HG03558 (cell line): ENCODE results near the gene WFIKKN1.

ENCODE experiments used
- ATAC-seq: cut with Tn5 transposase; IDR thresholded peaks from one replicate; pipeline ENCODE4 v1.9.1; 2021; ENCODE audit warnings: moderate number of reproducible peaks; ENCODE audit not compliant: unreplicated experiment; ENCODE audit errors: extremely low read depth

Gene WFIKKN1

DNA sequence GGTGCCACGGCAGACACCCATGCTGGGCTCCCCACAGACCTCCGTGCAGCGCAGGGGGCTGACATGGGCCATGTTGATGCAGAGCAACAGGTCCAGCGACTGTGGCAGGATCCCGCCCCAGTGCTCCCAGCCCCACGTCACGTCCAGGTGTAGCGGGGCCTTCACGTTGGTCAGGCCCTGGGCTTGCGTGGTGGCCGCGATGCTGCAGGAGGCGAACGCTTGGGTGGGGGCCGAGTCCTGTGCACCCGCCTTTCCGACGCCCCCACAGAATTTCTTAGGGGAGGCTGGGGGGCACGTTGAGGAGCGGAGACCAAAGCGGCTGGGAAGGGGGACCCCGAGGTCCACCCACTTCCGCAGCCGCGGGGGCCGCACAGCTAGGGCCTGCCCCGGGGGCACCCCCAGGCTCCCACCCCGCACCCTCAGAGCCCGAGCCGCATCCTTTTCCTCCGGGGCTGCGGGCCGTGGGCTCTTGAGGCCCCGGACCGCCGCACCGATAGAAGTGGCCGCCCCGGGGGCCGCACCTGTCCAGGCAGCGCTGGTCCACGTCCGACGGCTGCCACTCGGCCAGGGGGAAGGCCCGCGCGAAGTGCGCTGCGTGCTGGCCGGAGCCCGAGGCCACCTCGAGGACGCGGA lies 4.9 kb downstream of the WFIKKN1 start:
- ATAC-seq: peak; percentile 6

DNA sequence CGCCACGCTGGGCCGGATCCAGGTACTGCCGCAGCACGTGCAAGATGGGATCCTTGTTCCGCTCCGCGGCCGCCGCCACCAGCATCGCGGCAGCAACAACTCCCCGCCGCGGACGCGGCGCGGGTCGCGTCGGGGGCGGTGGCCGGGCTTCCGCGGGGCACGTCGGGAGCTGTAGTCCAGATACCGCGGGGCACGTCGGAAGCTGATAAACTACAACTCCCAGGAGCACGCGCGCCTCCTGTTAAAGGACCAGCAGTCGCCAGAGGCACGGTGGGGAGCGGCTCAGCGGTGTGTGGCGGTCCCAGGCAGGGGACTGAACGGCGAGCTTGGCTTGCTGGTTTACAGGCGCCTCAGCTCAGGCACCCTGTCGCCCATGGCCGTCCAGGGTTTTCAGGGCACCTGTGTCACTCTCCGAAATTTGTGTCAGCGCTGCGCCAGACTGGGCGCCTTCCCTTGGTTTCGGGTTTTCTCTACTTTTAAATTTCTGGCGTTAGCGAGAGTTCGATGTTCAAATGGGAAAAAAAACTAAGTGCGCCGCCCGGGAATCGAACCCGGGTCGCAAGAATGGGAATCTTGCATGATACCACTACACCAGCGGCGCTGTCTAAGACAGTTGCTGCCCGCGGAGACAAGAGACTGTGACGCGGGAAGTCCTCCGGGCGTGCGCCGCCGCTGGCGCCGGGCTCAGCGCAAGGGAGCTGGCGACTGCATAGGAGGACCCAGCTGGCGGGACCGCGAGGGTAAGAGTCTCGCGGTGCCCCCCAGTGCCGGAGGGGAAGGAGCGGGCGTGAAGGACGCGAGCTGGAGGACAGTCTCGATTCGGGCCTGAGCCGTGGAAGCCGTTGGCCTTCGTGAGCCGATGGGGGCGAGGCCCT lies 5.7 kb downstream of the WFIKKN1 start, which contains the start of gene METTL26:
TSS of gene METTL26 (minus strand) at position 100 of the 875 bp plus-strand sequence. CDS start at position 85, 15 bp downstream.
- ATAC-seq: peak; percentile 51

- ATAC-seq: no peak
These were observed 6.6 kb downstream of the WFIKKN1 start for GRCh38 chr16:637081-638018.

- ATAC-seq: no peak
These were observed 7.3 kb downstream of the WFIKKN1 start for GRCh38 chr16:638034-638543.

DNA sequence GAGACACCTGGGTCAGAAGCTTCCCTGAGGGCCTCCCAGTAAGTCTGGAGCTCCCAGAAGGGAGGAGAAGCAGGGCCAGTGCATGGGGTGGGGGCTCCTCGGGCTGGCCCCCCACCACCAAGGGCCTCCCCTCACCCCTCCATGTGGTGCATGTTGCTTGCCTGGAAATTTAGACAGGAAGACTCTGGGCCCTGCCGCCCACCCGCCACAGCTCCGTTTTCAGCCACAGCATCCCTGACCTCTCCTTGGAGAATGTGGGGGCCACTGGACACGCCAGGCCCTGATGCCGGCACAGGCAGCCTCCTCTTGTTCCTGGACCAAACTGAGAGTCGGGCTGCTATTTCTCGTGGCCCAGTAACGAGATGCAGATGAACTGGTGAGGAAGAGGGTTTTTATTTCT lies 8.1 kb downstream of the WFIKKN1 start:
- ATAC-seq: no peak

- ATAC-seq: no peak
These were observed 9.8 kb downstream of the WFIKKN1 start for GRCh38 chr16:640614-641013.

DNA sequence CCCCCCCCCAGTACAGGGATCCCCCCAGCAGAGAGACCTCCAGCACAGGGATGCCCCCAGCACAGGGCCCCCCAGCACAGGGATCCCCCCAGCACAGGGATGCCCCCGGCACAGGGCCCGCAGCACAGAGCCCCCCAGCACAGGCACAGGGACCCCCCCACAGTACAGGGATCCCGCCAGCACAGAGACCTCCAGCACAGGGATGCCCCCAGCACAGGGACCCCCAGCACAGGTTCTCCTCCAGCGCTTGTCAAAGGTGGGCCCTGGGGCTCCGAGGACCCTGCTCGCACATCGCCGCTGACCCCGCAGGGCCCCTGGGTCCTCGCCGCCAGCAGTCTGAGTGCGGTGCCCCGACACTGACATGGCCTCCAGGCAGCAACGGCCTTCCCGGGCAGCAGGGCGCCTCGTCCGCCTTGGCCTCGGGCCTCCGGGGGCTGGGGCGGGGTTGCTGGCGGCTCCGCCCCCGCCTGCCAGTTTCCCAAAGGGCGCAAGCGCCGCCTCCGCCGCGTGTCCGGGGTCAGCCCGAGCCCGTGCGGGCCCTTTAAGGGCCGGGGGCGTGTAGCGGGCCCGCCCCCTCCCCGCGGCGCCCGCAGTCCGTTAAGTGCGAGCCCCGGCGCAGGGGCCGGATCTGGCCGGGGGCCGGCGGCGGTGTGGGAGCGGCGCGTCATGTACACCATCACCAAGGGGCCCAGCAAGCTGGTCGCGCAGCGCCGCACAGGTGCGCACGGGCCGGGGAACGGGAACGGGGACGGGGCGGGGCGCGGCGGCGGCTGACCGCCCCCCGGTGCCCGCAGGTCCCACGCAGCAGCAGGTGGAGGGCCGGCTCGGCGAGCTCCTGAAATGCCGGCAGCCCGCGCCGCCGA lies 10.8 kb downstream of the WFIKKN1 start, which contains the start of gene MCRIP2:
TSS of gene MCRIP2 (plus strand) at position 503 of the 863 bp plus-strand sequence. CDS start at position 667, 164 bp downstream.
- no peak for ATAC-seq

- ATAC-seq: no peak
These were observed 11.6 kb downstream of the WFIKKN1 start for GRCh38 chr16:642189-643049.

- ATAC-seq: no peak
These were observed 12.2 kb downstream of the WFIKKN1 start for GRCh38 chr16:643050-643368.

GRCh38 chr16:644556-644955 lies 13.8 kb downstream of the WFIKKN1 start:
- no peak for ATAC-seq

DNA sequence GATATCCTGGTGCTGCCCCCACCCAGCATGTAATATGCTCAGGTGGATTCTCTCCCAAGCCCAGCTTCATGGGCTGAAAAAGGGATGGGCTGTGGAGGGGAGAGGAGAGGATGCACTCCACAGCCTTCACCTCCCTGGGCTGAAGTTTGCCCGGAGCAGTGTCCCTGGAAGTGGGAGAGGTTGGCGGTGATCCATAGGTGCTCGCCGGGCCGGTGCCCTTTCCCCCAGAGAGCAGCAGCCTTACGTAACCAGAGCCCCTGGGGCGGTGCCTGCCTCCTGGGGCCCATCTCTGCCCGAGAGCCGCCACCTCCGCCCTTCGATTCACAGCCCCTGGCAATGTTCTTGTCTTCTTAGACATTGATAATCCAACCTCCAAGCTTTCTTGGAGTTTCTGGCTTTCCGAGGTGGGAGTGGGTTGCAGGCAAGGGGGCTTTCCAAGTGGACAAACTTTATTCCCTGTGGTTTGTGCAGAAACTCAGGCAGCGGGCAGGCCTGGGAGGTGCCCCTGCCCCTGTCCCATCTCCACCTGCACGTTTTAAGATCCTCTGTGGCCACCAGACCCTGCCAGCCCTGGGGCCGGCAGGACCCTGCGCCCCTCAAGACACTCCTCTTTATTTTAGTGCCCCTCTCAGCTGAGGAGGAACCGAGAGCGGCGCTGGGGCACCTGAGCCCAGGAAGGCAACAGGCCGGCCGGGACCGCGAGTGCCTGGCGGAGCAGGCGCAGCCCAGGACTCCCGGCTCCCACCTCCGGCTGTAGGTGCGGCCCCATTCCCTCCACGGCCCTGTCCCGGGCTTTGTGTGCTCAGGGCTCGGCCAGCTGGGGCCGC lies 15.3 kb downstream of the WFIKKN1 start:
- no peak for ATAC-seq

DNA sequence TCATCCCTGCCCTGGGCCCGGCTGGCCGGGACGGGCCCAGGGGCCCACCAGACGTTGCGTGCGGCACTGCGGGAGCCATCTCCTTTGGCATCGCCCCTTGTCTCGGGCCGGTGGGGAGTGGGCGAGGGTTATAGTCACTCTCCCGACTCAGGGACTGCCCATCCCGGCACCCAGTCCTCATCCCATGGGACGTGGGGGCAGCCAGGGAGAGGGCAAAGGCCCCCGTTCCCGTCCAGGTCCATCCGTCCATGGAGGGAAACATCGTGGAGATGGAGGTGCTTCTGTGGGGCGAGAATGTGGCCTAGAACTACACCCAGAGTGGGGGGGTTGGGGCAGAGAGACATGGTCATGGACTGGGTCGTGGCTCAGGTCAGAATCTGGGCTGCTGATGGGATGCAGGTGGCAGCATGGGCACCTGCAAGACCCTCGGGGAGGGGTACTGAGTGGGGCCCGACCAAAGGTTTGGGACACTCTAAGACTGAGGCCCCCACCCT lies 15.9 kb downstream of the WFIKKN1 start:
- ATAC-seq: no peak

GRCh38 chr16:647173-647902 lies 16.6 kb downstream of the WFIKKN1 start:
- ATAC-seq: no peak

GRCh38 chr16:648071-648780 lies 17.4 kb downstream of the WFIKKN1 start:
- no peak for ATAC-seq

- ATAC-seq: peak; percentile 46
These were observed 18.2 kb downstream of the WFIKKN1 start, which contains the start of gene WDR90 for GRCh38 chr16:648781-649589. WDR90 (plus strand) TSS chr16:649365; CDS start chr16:649417, 52 bp downstream.
